ENCODE results near the gene C3orf33.

C3orf33 gene

DNA sequence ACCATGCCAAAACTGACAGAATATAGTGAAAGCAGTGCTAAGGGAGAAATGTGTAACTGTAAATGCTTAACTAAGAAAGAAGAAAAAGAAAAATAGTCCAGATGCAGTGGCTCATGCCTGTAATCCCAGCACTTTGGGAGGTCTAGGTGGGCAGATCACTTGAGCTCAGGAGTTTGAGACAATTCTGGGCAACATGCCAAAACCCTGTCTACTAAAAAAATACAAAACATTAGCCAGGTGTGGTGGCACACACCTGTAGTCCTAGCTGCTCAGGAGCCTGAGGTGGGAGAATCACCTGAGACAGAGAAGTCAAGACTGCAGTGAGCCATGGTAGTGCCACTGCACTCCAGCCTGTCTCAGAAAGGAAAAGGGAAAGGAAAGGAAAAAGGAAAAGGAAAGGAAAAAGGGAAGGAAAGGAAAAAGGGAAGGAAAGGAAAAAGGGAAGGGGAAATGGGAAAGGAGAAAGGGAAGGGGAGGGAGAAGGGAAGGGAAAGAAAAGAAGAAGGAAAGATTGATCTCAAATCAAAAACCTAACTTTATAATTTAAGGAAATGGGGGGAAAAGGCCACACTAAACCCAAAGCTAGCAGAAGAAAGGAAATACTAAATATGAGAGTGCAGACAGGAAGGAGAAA is 20.3 kb downstream of the C3orf33 start:
- no peaks in the 10 kb centered on the region; the same call in 1 of the 2 replicates for H3K36me3 ChIP-seq (ENCODE audit: insufficient read depth, low read length)

DNA sequence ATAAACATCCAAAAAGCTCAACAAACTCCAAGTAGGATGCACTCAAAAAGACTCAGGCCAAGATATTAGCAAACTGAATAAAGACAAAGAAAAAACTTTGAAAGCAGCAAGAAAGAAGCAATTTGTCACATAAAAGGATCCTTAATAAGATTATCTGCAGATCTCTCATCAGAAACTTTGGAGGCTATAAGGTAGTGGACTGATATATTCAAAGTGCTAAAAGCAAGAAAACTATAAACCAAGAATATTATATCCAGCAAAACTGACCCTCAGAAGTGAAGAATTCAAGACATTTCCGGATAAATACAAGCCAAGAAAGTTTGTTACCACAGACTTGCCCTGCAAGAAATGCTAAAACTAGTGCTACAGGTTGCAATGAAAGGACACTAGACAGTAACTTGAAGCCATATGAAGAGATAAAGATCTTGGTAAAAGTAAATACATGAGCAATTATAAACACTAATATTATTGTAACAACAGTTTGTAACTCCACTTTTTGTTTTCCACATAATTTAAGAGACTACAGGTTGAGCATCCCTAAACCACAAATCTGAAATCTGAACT is 23.6 kb downstream of the C3orf33 start:
- no peaks in the 10 kb centered on the region for H3K4me1 ChIP-seq (ENCODE audit: control insufficient read depth, insufficient read depth, low read length, unreplicated experiment)
- no peak overlapping the region for H3K4me3 ChIP-seq (ENCODE audit: low read depth, low read length)
- H3K27me3 ChIP-seq (ENCODE audit: insufficient read depth, low read length) = no peaks in the 10 kb centered on the region
- H2AFZ ChIP-seq (ENCODE audit: low read length, unreplicated experiment) = no peak overlapping the region
- H3K79me2 ChIP-seq (ENCODE audit: control insufficient read depth, insufficient read depth, low read length, unreplicated experiment) = no peaks in the 10 kb centered on the region
- peaks cover 2% of the 10 kb centered on the region; the same call in 1 of the 2 replicates for H3K36me3 ChIP-seq (ENCODE audit: insufficient read depth, low read length)
- H3K27ac ChIP-seq (ENCODE audit: low read depth, low read length) = no peak overlapping the region

More for the DNA sequence above, 20.3 kb downstream of the C3orf33 start:
- no peak overlapping the region for H2AFZ ChIP-seq (ENCODE audit: low read length, unreplicated experiment)
- no peak overlapping the region for H3K27ac ChIP-seq (ENCODE audit: low read depth, low read length)
- no peaks in the 10 kb centered on the region for H3K27me3 ChIP-seq (ENCODE audit: insufficient read depth, low read length)
- no peak overlapping the region for H3K4me3 ChIP-seq (ENCODE audit: low read depth, low read length)
- no peaks in the 10 kb centered on the region for H3K4me1 ChIP-seq (ENCODE audit: control insufficient read depth, insufficient read depth, low read length, unreplicated experiment)
- H3K79me2 ChIP-seq (ENCODE audit: control insufficient read depth, insufficient read depth, low read length, unreplicated experiment) = no peaks in the 10 kb centered on the region

GRCh38 chr3:155780291-155780690 is 25.8 kb downstream of the C3orf33 start:
- no peak overlapping the region for H2AFZ ChIP-seq (ENCODE audit: low read length, unreplicated experiment)
- H3K36me3 ChIP-seq (ENCODE audit: insufficient read depth, low read length) = peaks cover 2% of the 10 kb centered on the region; the same call in 1 of the 2 replicates
- H3K4me1 ChIP-seq (ENCODE audit: control insufficient read depth, insufficient read depth, low read length, unreplicated experiment) = no peaks in the 10 kb centered on the region
- H3K27ac ChIP-seq (ENCODE audit: low read depth, low read length) = no peak overlapping the region
- H3K79me2 ChIP-seq (ENCODE audit: control insufficient read depth, insufficient read depth, low read length, unreplicated experiment) = no peaks in the 10 kb centered on the region
- H3K27me3 ChIP-seq (ENCODE audit: insufficient read depth, low read length) = no peaks in the 10 kb centered on the region
- H3K4me3 ChIP-seq (ENCODE audit: low read depth, low read length) = no peak overlapping the region

- Histone ChIP-seq H3K36me3 (ENCODE audit: insufficient read depth, low read length) (peaks cover 2% of the 10 kb centered on the region; the same call in 1 of the 2 replicates), H3K27ac (ENCODE audit: low read depth, low read length) (no peak overlapping the region), H3K27me3 (ENCODE audit: insufficient read depth, low read length) (no peaks in the 10 kb centered on the region), H3K79me2 (ENCODE audit: control insufficient read depth, insufficient read depth, low read length, unreplicated experiment) (no peaks in the 10 kb centered on the region), H2AFZ (ENCODE audit: low read length, unreplicated experiment) (no peak overlapping the region), H3K4me1 (ENCODE audit: control insufficient read depth, insufficient read depth, low read length, unreplicated experiment) (no peaks in the 10 kb centered on the region), H3K4me3 (ENCODE audit: low read depth, low read length) (no peak overlapping the region)
Measured at GRCh38 chr3:155778462-155778861, 27.6 kb downstream of the C3orf33 start.

DNA sequence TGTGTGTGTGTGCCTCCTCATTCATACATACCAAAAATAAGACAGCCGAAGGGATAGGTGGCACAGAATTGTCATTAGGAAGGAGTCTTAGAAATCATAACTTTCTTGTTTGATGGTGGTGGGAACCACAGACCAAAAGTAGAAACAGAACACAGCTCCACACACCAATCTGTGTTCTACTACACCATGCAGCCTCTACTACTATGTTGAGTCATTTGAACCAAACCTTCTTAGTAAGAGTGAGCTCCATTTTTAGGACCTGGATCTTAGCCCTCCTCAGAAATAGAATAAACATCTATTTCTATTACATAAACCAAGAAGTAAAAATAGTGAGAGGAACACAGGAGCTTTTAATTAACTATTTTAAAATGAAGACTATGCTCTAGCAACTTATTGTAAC is 33.3 kb downstream of the C3orf33 start:
- no peak overlapping the region for H3K4me3 ChIP-seq (ENCODE audit: low read depth, low read length)
- no peaks in the 10 kb centered on the region for H3K79me2 ChIP-seq (ENCODE audit: control insufficient read depth, insufficient read depth, low read length, unreplicated experiment)
- no peaks in the 10 kb centered on the region for H3K4me1 ChIP-seq (ENCODE audit: control insufficient read depth, insufficient read depth, low read length, unreplicated experiment)
- peaks cover 9% of the 10 kb centered on the region; the same call in 1 of the 2 replicates for H3K36me3 ChIP-seq (ENCODE audit: insufficient read depth, low read length)
- no peaks in the 10 kb centered on the region for H3K27me3 ChIP-seq (ENCODE audit: insufficient read depth, low read length)
- H3K27ac ChIP-seq (ENCODE audit: low read depth, low read length) = no peak overlapping the region
- H2AFZ ChIP-seq (ENCODE audit: low read length, unreplicated experiment) = no peak overlapping the region

GRCh38 chr3:155771126-155771525 is 35.0 kb downstream of the C3orf33 start:
- Histone ChIP-seq H2AFZ (ENCODE audit: low read length, unreplicated experiment) (no peak overlapping the region), H3K79me2 (ENCODE audit: control insufficient read depth, insufficient read depth, low read length, unreplicated experiment) (no peaks in the 10 kb centered on the region), H3K4me1 (ENCODE audit: control insufficient read depth, insufficient read depth, low read length, unreplicated experiment) (no peaks in the 10 kb centered on the region), H3K27ac (ENCODE audit: low read depth, low read length) (no peak overlapping the region), H3K27me3 (ENCODE audit: insufficient read depth, low read length) (no peaks in the 10 kb centered on the region), H3K36me3 (ENCODE audit: insufficient read depth, low read length) (peaks cover 9% of the 10 kb centered on the region; the same call in 1 of the 2 replicates), H3K4me3 (ENCODE audit: low read depth, low read length) (no peak overlapping the region)

GRCh38 chr3:155766206-155766605 is 39.9 kb downstream of the C3orf33 start:
- no peak overlapping the region for H3K27ac ChIP-seq (ENCODE audit: low read depth, low read length)
- H2AFZ ChIP-seq (ENCODE audit: low read length, unreplicated experiment) = no peak overlapping the region
- no peak overlapping the region for H3K4me3 ChIP-seq (ENCODE audit: low read depth, low read length)
- H3K27me3 ChIP-seq (ENCODE audit: insufficient read depth, low read length) = no peaks in the 10 kb centered on the region
- H3K36me3 ChIP-seq (ENCODE audit: insufficient read depth, low read length) = peaks cover 6% of the 10 kb centered on the region; the same call in 1 of the 2 replicates
- no peaks in the 10 kb centered on the region for H3K79me2 ChIP-seq (ENCODE audit: control insufficient read depth, insufficient read depth, low read length, unreplicated experiment)
- no peaks in the 10 kb centered on the region for H3K4me1 ChIP-seq (ENCODE audit: control insufficient read depth, insufficient read depth, low read length, unreplicated experiment)

GRCh38 chr3:155763870-155764463 is 42.1 kb downstream of the C3orf33 start:
- Histone ChIP-seq H3K79me2 (ENCODE audit: control insufficient read depth, insufficient read depth, low read length, unreplicated experiment) (no peaks in the 10 kb centered on the region), H3K4me3 (ENCODE audit: low read depth, low read length) (no peak overlapping the region), H3K36me3 (ENCODE audit: insufficient read depth, low read length) (no peaks in the 10 kb centered on the region)

DNA sequence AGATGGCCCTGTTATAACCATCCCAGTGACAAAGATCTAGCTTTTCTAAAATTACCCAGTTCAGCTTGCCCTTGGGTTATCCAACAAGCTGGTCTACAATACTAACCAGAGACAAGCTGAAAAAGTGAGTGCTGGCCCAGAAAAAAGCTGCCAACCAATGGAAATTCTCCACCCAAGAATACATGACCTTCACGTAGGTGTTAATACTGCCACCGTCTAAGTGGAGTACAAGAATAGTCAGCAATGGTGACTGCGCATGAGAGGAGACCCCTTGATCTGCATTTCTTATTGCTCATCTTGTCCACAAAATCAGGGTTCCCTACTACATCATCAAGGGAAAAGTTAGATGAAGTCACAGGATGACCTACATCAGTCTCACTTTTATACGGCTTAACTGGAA is 45.4 kb downstream of the C3orf33 start:
- Histone ChIP-seq H3K4me3 (ENCODE audit: low read depth, low read length) (no peak overlapping the region), H3K27me3 (ENCODE audit: insufficient read depth, low read length) (no peaks in the 10 kb centered on the region), H2AFZ (ENCODE audit: low read length, unreplicated experiment) (no peak overlapping the region), H3K27ac (ENCODE audit: low read depth, low read length) (no peak overlapping the region), H3K36me3 (ENCODE audit: insufficient read depth, low read length) (no peaks in the 10 kb centered on the region), H3K79me2 (ENCODE audit: control insufficient read depth, insufficient read depth, low read length, unreplicated experiment) (no peaks in the 10 kb centered on the region), H3K4me1 (ENCODE audit: control insufficient read depth, insufficient read depth, low read length, unreplicated experiment) (no peaks in the 10 kb centered on the region)

More at GRCh38 chr3:155763870-155764463, 42.1 kb downstream of the C3orf33 start:
- H3K27ac ChIP-seq (ENCODE audit: low read depth, low read length) = no peak overlapping the region
- H2AFZ ChIP-seq (ENCODE audit: low read length, unreplicated experiment) = no peak overlapping the region
- H3K27me3 ChIP-seq (ENCODE audit: insufficient read depth, low read length) = no peaks in the 10 kb centered on the region
- no peaks in the 10 kb centered on the region for H3K4me1 ChIP-seq (ENCODE audit: control insufficient read depth, insufficient read depth, low read length, unreplicated experiment)

- H2AFZ ChIP-seq (ENCODE audit: low read length, unreplicated experiment) = no peak overlapping the region
- H3K4me3 ChIP-seq (ENCODE audit: low read depth, low read length) = no peak overlapping the region
- H3K27me3 ChIP-seq (ENCODE audit: insufficient read depth, low read length) = no peaks in the 10 kb centered on the region
- H3K4me1 ChIP-seq (ENCODE audit: control insufficient read depth, insufficient read depth, low read length, unreplicated experiment) = no peaks in the 10 kb centered on the region
- H3K27ac ChIP-seq (ENCODE audit: low read depth, low read length) = no peak overlapping the region
- no peaks in the 10 kb centered on the region for H3K36me3 ChIP-seq (ENCODE audit: insufficient read depth, low read length)
- no peaks in the 10 kb centered on the region for H3K79me2 ChIP-seq (ENCODE audit: control insufficient read depth, insufficient read depth, low read length, unreplicated experiment)
Measured at GRCh38 chr3:155757577-155757976, 48.5 kb downstream of the C3orf33 start.

Data from ACC112 (cell line).